Activated CD4-positive, alpha-beta T cell treated with anti-CD3 and anti-CD28 coated beads for 36 hours (primary cell): ENCODE results near the gene AQP12B. TPM values are rescaled to one million over a fixed set of nuclear protein-coding genes. Genes with fewer than 3 reads are reported as not detected.

ENCODE experiments used
- ATAC-seq: fragments of 200-7000 bp; cut with Tn5 transposase; one replicate; pipeline ENCODE4 v1.10.0; 2021; ENCODE audit warnings: mild to moderate bottlenecking, moderate library complexity
- CTCF ChIA-PET: fragments of 350-600 bp; sonication (Branson Sonifier 250); formaldehyde crosslinking; loops from one replicate; lab custom pipeline; 2021; ENCODE audit warnings: antibody characterized with exemption; lab: Charles Lee
- POLR2A ChIA-PET: fragments of 350-600 bp; sonication (Branson Sonifier 250); formaldehyde crosslinking; loops from one replicate; lab custom pipeline; 2021; ENCODE audit warnings: antibody characterized with exemption, inconsistent platforms; lab: Charles Lee
- DNase-seq: peaks from one replicate; pipeline ENCODE4 v3.0.0-alpha.2; 2020
- H3K27ac Mint-ChIP-seq: one replicate; pipeline ENCODE4 v1.8.0; 2021; ENCODE audit warnings: mixed read lengths
- H3K27me3 Mint-ChIP-seq: one replicate; pipeline ENCODE4 v1.8.0; 2021; ENCODE audit warnings: mixed read lengths
- H3K36me3 Mint-ChIP-seq: one replicate; pipeline ENCODE4 v1.8.0; 2021; ENCODE audit warnings: low read depth, mixed read lengths
- H3K4me1 Mint-ChIP-seq: one replicate; pipeline ENCODE4 v1.8.0; 2021; ENCODE audit warnings: mixed read lengths
- H3K4me3 Mint-ChIP-seq: one replicate; pipeline ENCODE4 v1.8.0; 2021; ENCODE audit warnings: mild to moderate bottlenecking, moderate library complexity, mixed read lengths
- H3K9me3 Mint-ChIP-seq: one replicate; pipeline ENCODE4 v1.8.0; 2021; ENCODE audit warnings: low read depth, mixed read lengths
- intact Hi-C, 2 experiments: fragments of 100-400 bp; cut with DNase I in 1 of 2; cut with micrococcal nuclease in 1 of 2; formaldehyde crosslinking; loops; one replicate each; pipeline versions ENCODE4 v1.14.2 to v1.15.1; 2022 to 2024; cut with DNase I, micrococcal nuclease
- total RNA-seq, 2 experiments: library from RNA; stranded (reverse); gene quantifications; one replicate each; pipeline ENCODE4 v1.2.3, GENCODE V29; 2021

The AQP12B gene
- total RNA-seq, 2 experiments from 2014 or later = not detected

DNA sequence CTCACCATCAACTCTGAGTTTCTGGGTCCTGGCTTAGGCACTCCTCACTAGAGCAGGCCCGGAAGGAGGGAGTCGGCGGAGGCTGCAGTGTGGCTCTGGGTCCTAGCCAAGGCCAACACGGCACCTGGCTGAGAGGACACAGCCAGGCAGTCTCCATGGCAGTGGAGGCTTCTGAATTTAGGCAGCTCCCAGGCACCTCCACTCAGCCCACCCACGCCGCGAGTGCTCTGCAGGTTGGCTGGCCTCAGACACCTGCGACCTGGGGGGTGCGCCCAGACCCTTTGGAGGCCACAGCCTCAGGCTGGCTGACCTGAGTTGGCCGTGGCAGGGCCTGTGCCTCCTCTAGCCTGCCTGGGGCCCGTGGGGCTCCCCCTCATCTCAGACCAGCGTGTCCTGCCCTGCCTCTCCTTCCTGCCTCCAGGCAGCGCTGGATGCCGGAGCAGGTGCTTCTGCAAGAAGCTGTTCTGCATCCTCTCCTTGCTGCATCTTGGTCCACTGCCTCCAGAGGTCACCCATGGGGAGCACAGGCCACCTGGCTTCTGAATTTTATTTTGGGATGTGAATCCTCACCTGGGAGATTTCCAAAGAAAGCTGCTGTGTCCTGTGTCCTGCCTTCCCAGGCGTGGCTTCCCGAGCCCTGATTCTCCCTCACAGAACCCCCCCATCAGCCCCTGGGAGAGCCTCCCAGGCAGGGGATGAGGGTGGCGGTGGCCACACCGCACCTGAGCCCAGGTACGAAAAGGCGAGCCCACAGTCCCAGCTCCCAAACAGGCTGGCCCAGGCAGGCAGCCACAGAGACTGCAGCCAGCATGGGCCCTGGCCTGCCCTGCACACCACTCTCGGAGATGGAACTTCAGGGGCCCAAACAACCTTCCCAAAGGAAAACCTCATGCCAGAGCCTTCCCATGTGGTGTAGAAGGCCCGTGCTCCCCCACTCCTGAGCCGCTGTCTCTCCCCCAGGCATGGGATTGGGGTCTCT, 32.4 kb upstream of the AQP12B start:
- POLR2A ChIA-PET = no interaction called here
- H3K27me3 Mint-ChIP-seq = no peaks in the 10 kb centered on the region

DNA sequence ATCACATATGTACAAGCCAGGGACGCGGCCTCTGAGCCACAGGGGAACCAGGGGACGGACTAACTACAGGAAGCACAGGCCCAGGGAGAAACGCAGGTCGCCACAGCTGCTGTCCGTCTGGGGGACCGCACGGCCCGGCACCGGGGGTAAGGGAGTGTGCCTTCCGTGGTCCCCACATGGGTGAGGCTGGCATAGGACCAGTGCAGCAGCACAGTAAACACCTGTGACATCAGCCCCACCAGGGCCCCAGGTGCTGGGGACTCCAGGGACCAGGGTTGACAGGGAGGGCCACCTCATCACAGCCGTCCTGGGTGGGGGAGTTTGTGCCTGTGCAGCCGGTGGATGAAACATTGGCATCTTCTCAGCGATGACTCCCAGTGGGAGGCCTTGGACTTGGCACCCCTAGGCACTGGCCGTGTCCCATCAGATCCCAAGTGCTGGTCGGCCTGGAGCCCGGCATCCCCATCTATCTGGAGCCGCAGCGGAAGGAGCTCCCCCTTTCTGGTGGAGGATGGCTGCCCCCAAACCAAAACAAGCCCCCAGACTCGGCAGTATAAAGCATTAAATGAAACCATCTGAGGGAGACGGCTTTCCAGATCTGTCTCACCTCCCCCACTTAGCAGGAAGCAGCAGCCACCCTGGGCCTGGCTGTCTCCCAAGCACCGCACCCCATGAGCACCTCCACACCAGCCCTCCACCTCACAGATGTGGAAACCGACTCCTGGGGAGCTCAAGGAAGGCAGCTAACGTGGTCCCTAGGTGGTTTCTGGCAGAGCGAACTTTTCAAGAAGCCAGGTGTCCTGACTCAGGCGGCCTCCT, 31.5 kb upstream of the AQP12B start:
- intact Hi-C loops = no loop called here
- DNase-seq = no peak
- no peak for ATAC-seq
- no peaks in the 10 kb centered on the region for H3K4me1 Mint-ChIP-seq
- ChIA-PET CTCF (no interaction called here), POLR2A (no interaction called here)
- no peak overlapping the region for H3K27ac Mint-ChIP-seq
- H3K27me3 Mint-ChIP-seq = no peaks in the 10 kb centered on the region
- no peaks in the 10 kb centered on the region for H3K36me3 Mint-ChIP-seq
- no peaks in the 10 kb centered on the region for H3K9me3 Mint-ChIP-seq
- H3K4me3 Mint-ChIP-seq = no peak overlapping the region

More for the DNA sequence above, 32.4 kb upstream of the AQP12B start:
- DNase-seq = no peak
- CTCF ChIA-PET = no interaction called here
- ATAC-seq = no peak
- Mint-ChIP-seq H3K9me3 (no peaks in the 10 kb centered on the region), H3K36me3 (no peaks in the 10 kb centered on the region), H3K27ac (no peak overlapping the region), H3K4me1 (no peaks in the 10 kb centered on the region), H3K4me3 (no peak overlapping the region)
- intact Hi-C loops = no loop called here

DNA sequence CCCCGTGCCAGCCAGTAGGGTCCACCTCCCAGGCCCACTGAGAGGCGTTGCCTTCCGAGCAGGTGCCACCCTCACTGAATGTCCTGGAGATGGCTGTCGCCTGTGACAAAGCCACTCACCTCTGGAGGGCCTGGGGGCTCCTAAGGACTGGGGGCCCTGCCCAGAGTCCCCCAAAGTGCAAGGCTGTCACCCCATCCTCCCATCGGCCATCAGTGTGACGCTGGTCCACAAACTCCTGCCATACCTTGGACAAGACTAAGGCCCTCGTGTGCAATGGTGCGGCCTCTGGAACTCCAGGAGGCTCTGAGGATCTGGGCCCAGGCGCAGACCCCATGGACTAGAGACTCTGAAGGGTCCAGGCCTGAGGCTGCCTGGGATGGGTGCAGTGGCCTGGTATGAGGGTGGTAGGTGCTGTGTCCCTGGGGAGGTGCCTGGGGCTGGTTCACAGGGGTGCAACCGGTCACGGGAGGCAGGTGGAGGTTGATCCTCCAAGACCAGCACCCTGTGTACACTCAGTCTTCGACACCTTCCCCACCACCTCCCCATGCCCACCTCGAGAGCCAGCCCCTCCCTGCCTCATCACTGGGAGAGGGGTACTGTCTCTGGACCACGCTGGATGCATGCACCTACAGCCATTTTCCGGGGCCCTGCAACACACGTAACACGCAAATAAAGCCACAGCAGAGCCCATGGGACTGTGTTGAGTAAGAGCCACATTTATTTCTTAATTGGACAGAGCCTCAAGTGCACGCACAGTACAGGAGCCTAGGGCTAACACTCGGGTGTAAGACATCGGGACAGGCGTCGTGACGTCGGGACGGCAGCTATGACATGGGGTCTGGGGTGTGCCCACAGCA, 30.6 kb upstream of the AQP12B start:
- no peaks in the 10 kb centered on the region for H3K4me1 Mint-ChIP-seq
- ChIA-PET POLR2A (no interaction called here), CTCF (no interaction called here)
- no peak overlapping the region for H3K27ac Mint-ChIP-seq
- intact Hi-C loops = no loop called here
- peaks cover 1% of the 10 kb centered on the region for H3K27me3 Mint-ChIP-seq
- no peak overlapping the region for H3K4me3 Mint-ChIP-seq
- H3K9me3 Mint-ChIP-seq = no peaks in the 10 kb centered on the region
- no peaks in the 10 kb centered on the region for H3K36me3 Mint-ChIP-seq
- ATAC-seq (no peak), DNase-seq (no peak)

DNA sequence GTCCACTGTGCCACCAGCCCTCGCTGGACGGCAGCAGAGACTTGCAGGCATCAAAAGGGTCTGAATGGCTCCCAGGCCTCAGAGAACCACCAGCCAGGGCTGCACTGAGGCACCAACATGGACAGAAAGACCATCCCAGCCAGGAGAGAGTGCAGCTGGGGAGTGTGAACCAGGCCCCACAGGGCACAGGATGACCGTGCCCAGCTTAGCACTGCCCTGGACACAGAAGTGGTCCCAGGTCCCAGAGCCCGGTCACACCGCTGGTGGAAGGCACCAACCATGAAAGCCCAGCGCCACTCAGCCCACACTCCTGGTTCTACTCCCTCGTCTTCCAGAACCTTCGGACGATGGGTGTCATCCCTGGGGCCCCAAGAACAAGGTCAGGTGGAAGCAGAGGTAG, 29.4 kb upstream of the AQP12B start:
- ChIA-PET POLR2A (no interaction called here), CTCF (no interaction called here)
- no peaks in the 10 kb centered on the region for H3K36me3 Mint-ChIP-seq
- no peaks in the 10 kb centered on the region for H3K9me3 Mint-ChIP-seq
- H3K27ac Mint-ChIP-seq = no peak overlapping the region
- no peak overlapping the region for H3K4me3 Mint-ChIP-seq
- no peaks in the 10 kb centered on the region for H3K4me1 Mint-ChIP-seq
- intact Hi-C loops = no loop called here
- peaks cover 2% of the 10 kb centered on the region for H3K27me3 Mint-ChIP-seq
- no peak for DNase-seq
- no peak for ATAC-seq

DNA sequence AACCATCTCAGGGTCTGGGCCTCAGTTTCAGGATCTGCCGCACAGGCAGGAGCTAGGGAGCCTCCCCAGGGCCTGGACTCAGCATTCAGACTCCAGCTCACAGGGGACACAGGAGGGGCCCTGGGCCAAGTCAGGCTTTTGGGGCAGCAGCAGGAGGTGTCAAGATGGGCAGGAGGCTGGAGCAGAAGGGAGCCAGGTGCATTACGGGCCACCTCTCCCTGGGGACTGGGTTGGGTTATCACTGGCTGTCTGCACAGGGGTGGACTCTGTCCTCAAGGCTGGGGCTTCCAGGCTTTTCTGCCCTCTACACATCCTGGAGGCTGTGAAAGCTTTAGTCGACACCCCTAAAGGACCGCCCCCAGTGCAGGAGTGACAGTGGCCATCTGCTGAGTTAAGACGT, 29.0 kb upstream of the AQP12B start:
- intact Hi-C loops = no loop called here
- CTCF ChIA-PET = no interaction called here

DNA sequence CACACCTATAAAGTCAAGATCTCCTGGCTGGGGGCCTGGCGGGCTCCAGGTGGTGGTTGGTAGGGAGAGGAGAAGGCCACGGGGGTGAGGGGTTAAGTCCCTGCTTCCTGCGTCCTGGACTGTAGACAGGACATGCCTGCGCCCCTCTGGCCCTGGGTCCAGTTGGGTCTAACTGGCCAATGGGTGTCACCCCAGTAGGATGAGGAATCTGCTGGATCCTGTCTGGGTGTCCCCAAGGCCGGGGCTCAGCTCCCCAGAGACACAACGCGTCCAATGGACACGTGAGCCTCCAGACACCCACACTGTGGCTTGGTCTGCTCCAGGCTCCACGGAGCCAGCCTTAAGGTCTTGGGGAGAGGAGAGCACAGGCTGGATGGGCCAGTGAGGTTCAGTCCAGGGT, 28.6 kb upstream of the AQP12B start:
- no peak for DNase-seq
- ChIA-PET CTCF (interaction anchor here (0.7 kb wide), 1 partner anchor 43 kb away, joined by 3 read pairs; no protein-coding TSS in a partner anchor), POLR2A (no interaction called here)
- intact Hi-C loops = no loop called here
- Mint-ChIP-seq H3K9me3 (no peaks in the 10 kb centered on the region), H3K27me3 (peaks cover 2% of the 10 kb centered on the region), H3K4me3 (no peak overlapping the region), H3K36me3 (no peaks in the 10 kb centered on the region), H3K4me1 (no peaks in the 10 kb centered on the region), H3K27ac (no peak overlapping the region)
- no peak for ATAC-seq

More for the DNA sequence above, 29.0 kb upstream of the AQP12B start:
- no peak overlapping the region for H3K4me3 Mint-ChIP-seq
- no peaks in the 10 kb centered on the region for H3K36me3 Mint-ChIP-seq
- DNase-seq (no peak), ATAC-seq (no peak)
- peaks cover 2% of the 10 kb centered on the region for H3K27me3 Mint-ChIP-seq
- no peaks in the 10 kb centered on the region for H3K9me3 Mint-ChIP-seq
- H3K4me1 Mint-ChIP-seq = no peaks in the 10 kb centered on the region
- POLR2A ChIA-PET = no interaction called here
- H3K27ac Mint-ChIP-seq = no peak overlapping the region

DNA sequence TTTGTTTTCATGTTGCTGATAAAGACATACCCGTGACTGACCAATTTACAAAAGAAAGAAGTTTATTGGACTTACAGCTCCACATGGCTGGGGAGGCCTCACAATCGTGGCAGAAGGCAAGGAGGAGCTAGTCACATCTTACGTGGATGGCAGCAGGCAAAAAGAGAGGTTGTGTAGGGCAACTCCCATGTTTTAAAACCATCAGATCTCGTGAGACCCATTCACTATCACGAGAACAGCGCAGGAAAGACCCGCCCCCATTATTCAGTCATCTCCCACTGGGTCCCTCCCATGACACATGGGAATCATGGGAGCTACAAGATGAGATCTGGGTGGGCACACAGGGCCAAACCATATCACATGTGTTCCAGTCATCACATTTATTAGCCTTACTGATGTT, 25.8 kb upstream of the AQP12B start:
- POLR2A ChIA-PET = no interaction called here
- intact Hi-C loops = loop anchor here in 1 of 2 experiments (10.0 kb wide), 1 partner anchor 194 kb away; no protein-coding TSS in a partner anchor
- no peaks in the 10 kb centered on the region for H3K36me3 Mint-ChIP-seq

DNA sequence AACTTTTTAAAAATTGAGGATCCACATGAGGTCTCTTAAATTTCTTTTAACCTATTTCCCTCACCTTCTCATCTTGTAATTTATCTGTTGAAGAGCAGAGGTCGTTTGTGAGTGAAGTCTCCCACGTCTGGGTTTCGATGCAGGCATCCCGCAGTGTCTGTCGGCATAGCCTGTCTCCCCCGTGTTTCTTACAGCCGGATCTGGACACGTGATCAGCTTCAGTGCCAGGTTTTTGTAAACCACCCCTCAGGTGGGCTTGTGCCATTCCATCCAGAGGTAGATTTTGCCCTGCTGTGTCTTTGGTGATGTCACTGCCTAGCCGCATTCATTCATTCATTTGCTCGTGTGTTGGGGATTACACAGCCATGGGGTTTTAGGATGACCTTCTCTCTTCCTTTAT, 25.1 kb upstream of the AQP12B start:
- intact Hi-C loops = loop anchor here in 1 of 2 experiments (10.0 kb wide), 1 partner anchor 193 kb away; no protein-coding TSS in a partner anchor
- peaks cover 13% of the 10 kb centered on the region for H3K4me1 Mint-ChIP-seq
- H3K27me3 Mint-ChIP-seq = peaks cover 15% of the 10 kb centered on the region
- ChIA-PET POLR2A (no interaction called here), CTCF (no interaction called here)
- H3K9me3 Mint-ChIP-seq = no peaks in the 10 kb centered on the region
- H3K4me3 Mint-ChIP-seq = no peak overlapping the region
- H3K36me3 Mint-ChIP-seq = no peaks in the 10 kb centered on the region
- ATAC-seq (no peak), DNase-seq (no peak)
- no peak overlapping the region for H3K27ac Mint-ChIP-seq

More for the DNA sequence above, 25.8 kb upstream of the AQP12B start:
- Mint-ChIP-seq H3K4me3 (no peak overlapping the region), H3K4me1 (peaks cover 13% of the 10 kb centered on the region), H3K9me3 (no peaks in the 10 kb centered on the region), H3K27me3 (peaks cover 12% of the 10 kb centered on the region), H3K27ac (no peak overlapping the region)
- no peak for DNase-seq
- CTCF ChIA-PET = interaction anchor here (0.6 kb wide), 1 partner anchor 798 kb away, joined by 4 read pairs; no protein-coding TSS in a partner anchor
- ATAC-seq = no peak

DNA sequence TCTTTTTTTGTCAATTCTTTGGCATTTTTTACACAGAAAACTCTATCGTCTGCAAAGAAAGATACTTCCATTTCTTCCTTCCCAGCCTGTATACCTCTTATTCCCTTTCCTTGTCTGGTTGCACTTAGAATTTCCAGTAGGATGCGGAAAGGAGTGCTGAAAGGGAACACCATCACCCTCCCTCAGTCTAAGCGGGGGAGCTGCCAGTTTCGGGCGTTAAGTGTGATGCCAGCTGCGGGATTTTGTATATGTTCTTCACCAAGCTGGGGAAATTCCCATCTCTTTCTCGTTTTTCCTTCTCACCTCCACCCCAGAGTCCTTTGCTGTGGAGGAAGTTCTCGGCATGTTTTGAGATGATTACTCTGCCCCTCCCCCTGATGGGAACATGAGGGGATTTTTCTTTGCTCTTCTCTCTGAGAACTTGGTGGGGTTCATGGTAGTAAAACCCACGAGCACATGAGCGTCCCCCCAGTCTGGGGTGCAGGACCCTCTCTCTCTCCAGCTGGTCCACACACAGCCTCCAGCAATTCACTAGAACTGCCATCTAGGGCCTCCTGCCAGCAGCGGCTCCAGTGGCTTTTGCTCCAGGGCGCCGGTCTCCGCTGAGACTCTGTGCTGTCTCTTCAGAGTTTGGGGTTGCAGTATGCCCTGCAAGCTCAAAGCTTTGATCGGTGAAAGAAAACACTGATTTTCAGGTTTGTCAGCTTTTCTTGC, 24.5 kb upstream of the AQP12B start:
- ATAC-seq (no peak), DNase-seq (no peak)
- H3K36me3 Mint-ChIP-seq = no peaks in the 10 kb centered on the region
- H3K4me3 Mint-ChIP-seq = no peak overlapping the region
- H3K27me3 Mint-ChIP-seq = peaks cover 18% of the 10 kb centered on the region
- intact Hi-C loops = loop anchor here in 1 of 2 experiments (10.0 kb wide), 1 partner anchor 192 kb away; no protein-coding TSS in a partner anchor
- no peaks in the 10 kb centered on the region for H3K9me3 Mint-ChIP-seq
- CTCF ChIA-PET = no interaction called here
- no peak overlapping the region for H3K27ac Mint-ChIP-seq
- H3K4me1 Mint-ChIP-seq = peaks cover 13% of the 10 kb centered on the region
- POLR2A ChIA-PET = no interaction called here

DNA sequence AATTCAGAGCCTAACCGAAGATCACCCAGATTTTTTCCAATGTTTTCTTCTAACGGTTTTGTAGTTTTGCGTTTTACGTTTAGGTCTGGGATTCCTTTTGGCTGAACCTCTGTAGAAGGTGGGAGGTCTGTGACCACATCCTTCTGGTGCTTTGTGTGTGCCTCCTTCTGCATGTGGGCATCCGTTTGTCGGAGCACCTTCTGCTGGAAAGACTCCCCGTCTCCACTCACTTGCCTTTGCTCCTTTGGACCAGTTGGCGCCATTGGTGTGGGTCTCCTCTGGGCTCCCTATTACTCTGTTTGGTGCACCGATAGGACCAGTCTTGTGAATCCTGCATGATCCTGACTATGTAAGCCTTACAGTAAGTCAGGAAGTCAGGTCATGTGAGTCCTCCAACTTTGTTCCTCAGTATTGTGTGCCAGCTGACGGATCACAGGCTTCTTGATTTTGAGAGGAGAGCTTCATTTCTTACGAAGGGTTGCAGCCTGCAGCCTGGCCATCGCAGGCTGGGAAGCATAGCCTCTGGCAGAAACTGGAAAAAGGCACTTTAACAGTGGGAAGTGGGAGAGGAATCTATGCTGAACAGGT, 22.6 kb upstream of the AQP12B start:
- Mint-ChIP-seq H3K9me3 (no peaks in the 10 kb centered on the region), H3K27me3 (peaks cover 18% of the 10 kb centered on the region), H3K4me3 (peak overlapping the region; percentile 56), H3K27ac (no peak overlapping the region), H3K4me1 (peaks cover 13% of the 10 kb centered on the region), H3K36me3 (no peaks in the 10 kb centered on the region)
- intact Hi-C loops = loop anchor here in 1 of 2 experiments (10.0 kb wide), 1 partner anchor 190 kb away; no protein-coding TSS in a partner anchor
- DNase-seq = peak; percentile 33
- no peak for ATAC-seq
- ChIA-PET POLR2A (no interaction called here), CTCF (interaction anchor here (1.4 to 1.7 kb wide), 2 partner anchors 88 to 96 kb away, joined by 3 read pairs; no protein-coding TSS in a partner anchor)
